Loucy (cell line): ENCODE results near the gene PSORS1C1.

Experiments
- EZH2phosphoT487 ChIP-seq: fragments of 200-600 bp; IDR thresholded peaks from 2 replicates; pipeline ENCODE4 v1.6.1; 2018; ENCODE audit warnings: antibody characterized with exemption, mild to moderate bottlenecking, moderate library complexity, borderline replicate concordance
- TF ChIP-seq, protein P1 (sequence below): fragments of 200-600 bp; sonication (generic); conservative IDR thresholded peaks from 2 replicates; pipeline ENCODE4 v1.5.1; 2014; ENCODE audit warnings: mild to moderate bottlenecking, antibody characterized with exemption, low read length

DNA sequence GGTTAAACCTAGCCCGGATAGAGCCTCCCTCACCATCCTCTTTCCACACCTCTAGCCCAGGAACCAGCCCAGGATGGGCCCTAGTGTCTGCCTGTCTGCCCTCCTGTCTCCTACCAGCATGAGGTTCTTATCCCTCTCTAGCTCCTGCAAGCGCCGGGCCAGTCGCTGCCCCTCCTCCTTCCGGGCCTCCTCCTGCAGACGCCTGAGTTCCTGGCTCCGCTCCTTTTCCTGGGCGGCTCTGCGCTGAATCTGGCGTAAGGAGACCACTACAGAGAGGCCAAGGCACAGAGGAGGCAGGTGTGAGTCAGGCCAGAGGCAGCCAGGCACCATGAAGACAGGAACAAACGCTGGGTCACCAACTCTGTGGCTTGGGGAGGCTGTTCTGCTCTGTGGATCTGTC lies 28.5 kb downstream of the PSORS1C1 start:
- TF ChIP-seq, protein P1, sequence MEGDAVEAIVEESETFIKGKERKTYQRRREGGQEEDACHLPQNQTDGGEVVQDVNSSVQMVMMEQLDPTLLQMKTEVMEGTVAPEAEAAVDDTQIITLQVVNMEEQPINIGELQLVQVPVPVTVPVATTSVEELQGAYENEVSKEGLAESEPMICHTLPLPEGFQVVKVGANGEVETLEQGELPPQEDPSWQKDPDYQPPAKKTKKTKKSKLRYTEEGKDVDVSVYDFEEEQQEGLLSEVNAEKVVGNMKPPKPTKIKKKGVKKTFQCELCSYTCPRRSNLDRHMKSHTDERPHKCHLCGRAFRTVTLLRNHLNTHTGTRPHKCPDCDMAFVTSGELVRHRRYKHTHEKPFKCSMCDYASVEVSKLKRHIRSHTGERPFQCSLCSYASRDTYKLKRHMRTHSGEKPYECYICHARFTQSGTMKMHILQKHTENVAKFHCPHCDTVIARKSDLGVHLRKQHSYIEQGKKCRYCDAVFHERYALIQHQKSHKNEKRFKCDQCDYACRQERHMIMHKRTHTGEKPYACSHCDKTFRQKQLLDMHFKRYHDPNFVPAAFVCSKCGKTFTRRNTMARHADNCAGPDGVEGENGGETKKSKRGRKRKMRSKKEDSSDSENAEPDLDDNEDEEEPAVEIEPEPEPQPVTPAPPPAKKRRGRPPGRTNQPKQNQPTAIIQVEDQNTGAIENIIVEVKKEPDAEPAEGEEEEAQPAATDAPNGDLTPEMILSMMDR: no peak
- no peak for TF ChIP-seq EZH2phosphoT487
